Esophagus squamous epithelium (tissue), 5 donors: Measurements from ENCODE around the gene CNIH3. TPM values are rescaled to one million over a fixed set of nuclear protein-coding genes. Genes with fewer than 3 reads are reported as not detected.

Source experiments
- DNase-seq: peaks from one replicate; lab custom pipeline; 2025; lab: John Stamatoyannopoulos, UW
- H3K27ac ChIP-seq, 4 donors: fragments of 200-600 bp; sonication (generic); one replicate each; pipeline ENCODE4 v1.5.1; 2016 to 2019; ENCODE audit warnings: mild to moderate bottlenecking in 1 of 4
- H3K27me3 ChIP-seq, 4 donors: fragments of 200-600 bp; sonication (generic); 1 replicate in 3 of 4; 2 replicates in 1 of 4; pipeline versions ENCODE4 v1.5.1 to v1.6.0; 2017 to 2021; ENCODE audit warnings: antibody characterized with exemption in 1 of 4
- H3K36me3 ChIP-seq, 3 donors: fragments of 200-600 bp; sonication (generic); one replicate each; pipeline ENCODE4 v1.5.1; 2016 to 2019
- H3K4me1 ChIP-seq, 3 donors: fragments of 200-600 bp; sonication (generic); one replicate each; pipeline ENCODE4 v1.5.1; 2017 to 2019
- H3K4me3 ChIP-seq, 4 donors: fragments of 200-600 bp; sonication (generic); 1 replicate in 3 of 4; 2 replicates in 1 of 4; pipeline ENCODE4 v1.5.1; 2016 to 2019; ENCODE audit warnings: mild to moderate bottlenecking in 2 of 4, moderate library complexity in 1 of 4
- H3K9me3 ChIP-seq, 3 donors: fragments of 200-600 bp; sonication (generic); one replicate each; pipeline ENCODE4 v1.5.1; 2016 to 2019
- POLR2A ChIP-seq, 4 donors: fragments of 450-650 bp; IDR thresholded peaks; one replicate each; pipeline ENCODE4 v1.6.1; 2017; ENCODE audit warnings: antibody characterized with exemption in 4 of 4, mild to moderate bottlenecking in 4 of 4, moderate library complexity in 3 of 4
- WGBS, 2 donors: methylation state at CpG; one replicate each; pipeline ENCODE4 v1.1.5; 2018; 5-methylcytosine and 5-hydroxymethylcytosine counted together
- intact Hi-C: fragments of 100-400 bp; cut with DNase I; formaldehyde crosslinking; loops from one replicate; pipeline ENCODE4 v1.15.0; 2022
- total RNA-seq, 4 donors: library from RNA; depleted of rRNA; stranded (reverse); fragments of >200 nt; gene quantifications; one replicate each; pipeline ENCODE4 v1.1.0, GENCODE V29; 2016
- TF ChIP-seq, protein P1 (sequence below), 6 experiments: fragments of 450-650 bp in 4 of 6; fragments of 200-600 bp in 2 of 6; sonication (generic) in 2 of 6; IDR thresholded peaks; one replicate each; pipeline ENCODE4 v1.5.1; 2016 to 2019; ENCODE audit warnings: antibody characterized with exemption in 6 of 6, mild to moderate bottlenecking in 4 of 6, moderate library complexity in 4 of 6
- donor health status: DM: yes; HTN: yes; CAD: no.

The CNIH3 gene
- total RNA-seq, 4 donors from 2014 or later = 0.34 to 3.2 (median 1.2) TPM; not detected in 1

DNA sequence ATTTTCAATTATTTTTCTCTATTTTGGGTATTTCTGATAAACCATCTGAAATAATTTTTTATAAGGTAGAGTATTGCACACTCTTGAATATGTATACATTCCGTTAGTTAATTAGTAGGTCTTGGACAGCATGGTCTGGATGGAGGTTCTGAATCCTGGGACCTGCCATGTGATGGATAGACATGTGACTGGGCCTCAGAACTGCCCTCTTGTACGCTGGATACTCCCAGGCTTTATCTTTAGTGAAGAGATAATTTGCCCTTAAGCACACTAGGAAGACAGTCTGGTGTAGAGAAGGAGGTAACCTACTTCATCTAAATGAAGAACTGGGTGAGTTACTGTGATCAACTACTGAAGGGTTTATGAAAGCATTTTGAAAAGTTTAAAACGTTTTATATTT lies 48.9 kb downstream of the CNIH3 start:
- H3K9me3 ChIP-seq = no peaks in the 10 kb centered on the region
- H3K4me1 ChIP-seq = no peaks in the 10 kb centered on the region
- intact Hi-C loops = no loop called here
- WGBS, 2 donors = 67 to 76% methylated on average over 3 of the region's 3 CpGs
- no peak overlapping the region for H3K4me3 ChIP-seq
- DNase-seq = no peak
- H3K27me3 ChIP-seq = no peaks in the 10 kb centered on the region
- H3K36me3 ChIP-seq = no peaks in the 10 kb centered on the region
- TF ChIP-seq, protein P1, sequence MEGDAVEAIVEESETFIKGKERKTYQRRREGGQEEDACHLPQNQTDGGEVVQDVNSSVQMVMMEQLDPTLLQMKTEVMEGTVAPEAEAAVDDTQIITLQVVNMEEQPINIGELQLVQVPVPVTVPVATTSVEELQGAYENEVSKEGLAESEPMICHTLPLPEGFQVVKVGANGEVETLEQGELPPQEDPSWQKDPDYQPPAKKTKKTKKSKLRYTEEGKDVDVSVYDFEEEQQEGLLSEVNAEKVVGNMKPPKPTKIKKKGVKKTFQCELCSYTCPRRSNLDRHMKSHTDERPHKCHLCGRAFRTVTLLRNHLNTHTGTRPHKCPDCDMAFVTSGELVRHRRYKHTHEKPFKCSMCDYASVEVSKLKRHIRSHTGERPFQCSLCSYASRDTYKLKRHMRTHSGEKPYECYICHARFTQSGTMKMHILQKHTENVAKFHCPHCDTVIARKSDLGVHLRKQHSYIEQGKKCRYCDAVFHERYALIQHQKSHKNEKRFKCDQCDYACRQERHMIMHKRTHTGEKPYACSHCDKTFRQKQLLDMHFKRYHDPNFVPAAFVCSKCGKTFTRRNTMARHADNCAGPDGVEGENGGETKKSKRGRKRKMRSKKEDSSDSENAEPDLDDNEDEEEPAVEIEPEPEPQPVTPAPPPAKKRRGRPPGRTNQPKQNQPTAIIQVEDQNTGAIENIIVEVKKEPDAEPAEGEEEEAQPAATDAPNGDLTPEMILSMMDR (IDR thresholded peaks at IDR 0.05) = no peak
- no peak for TF ChIP-seq POLR2A (IDR thresholded peaks at IDR 0.05)
- no peak overlapping the region for H3K27ac ChIP-seq

DNA sequence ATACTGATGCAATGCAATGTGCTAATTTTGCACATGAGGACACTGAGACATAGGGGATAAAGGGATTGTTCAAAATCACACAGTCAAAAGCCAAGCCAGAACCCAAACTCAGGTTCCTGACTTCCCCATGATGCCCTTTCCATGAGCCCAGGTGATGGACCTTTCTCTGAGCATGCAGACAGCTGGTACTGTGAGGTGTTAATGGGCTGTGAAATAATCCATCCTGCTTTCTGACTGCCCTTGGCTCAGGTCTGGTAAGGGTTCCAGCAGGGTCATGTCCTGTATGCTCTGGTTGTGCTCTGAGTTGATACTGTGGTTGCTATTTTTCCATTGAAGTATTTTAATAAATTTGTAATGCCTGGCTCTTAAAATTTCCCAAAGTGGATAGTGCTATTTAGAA lies 50.0 kb downstream of the CNIH3 start:
- no peaks in the 10 kb centered on the region for H3K36me3 ChIP-seq
- TF ChIP-seq, protein P1 (IDR thresholded peaks at IDR 0.05) = no peak
- no peak for TF ChIP-seq POLR2A (IDR thresholded peaks at IDR 0.05)
- H3K27me3 ChIP-seq = no peaks in the 10 kb centered on the region
- H3K4me1 ChIP-seq = no peaks in the 10 kb centered on the region
- H3K27ac ChIP-seq = no peak overlapping the region
- intact Hi-C loops = no loop called here
- H3K4me3 ChIP-seq = no peak overlapping the region
- H3K9me3 ChIP-seq = no peaks in the 10 kb centered on the region
- DNase-seq = no peak

DNA sequence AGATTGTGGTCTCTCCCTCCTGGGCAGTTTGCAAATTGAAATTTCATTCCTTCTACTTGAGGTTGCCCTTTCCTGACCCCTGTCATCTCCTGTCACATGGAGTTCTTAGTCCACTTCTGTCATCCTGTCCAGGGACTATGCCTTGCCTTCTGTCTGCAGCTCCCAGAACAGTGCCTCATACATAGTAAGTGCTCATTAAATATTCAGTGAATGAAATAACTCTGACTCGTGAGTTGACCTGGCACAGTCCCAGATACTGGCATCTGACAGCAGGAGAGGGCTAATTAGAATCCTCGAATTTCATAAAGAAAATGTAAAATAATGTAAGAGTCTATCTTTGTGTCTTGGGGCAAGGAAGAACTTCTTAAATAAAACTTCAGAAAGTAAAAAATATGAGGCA lies 50.8 kb downstream of the CNIH3 start:
- Histone ChIP-seq H3K36me3 (no peaks in the 10 kb centered on the region), H3K4me3 (no peak overlapping the region), H3K9me3 (no peaks in the 10 kb centered on the region), H3K27me3 (no peaks in the 10 kb centered on the region), H3K27ac (no peak overlapping the region), H3K4me1 (no peaks in the 10 kb centered on the region)
- WGBS, 2 donors = 48 to 70% methylated on average over 2 of the region's 2 CpGs
- TF ChIP-seq, protein P1 (IDR thresholded peaks at IDR 0.05) = no peak
- TF ChIP-seq POLR2A (IDR thresholded peaks at IDR 0.05) = no peak
- no peak for DNase-seq
- intact Hi-C loops = no loop called here

DNA sequence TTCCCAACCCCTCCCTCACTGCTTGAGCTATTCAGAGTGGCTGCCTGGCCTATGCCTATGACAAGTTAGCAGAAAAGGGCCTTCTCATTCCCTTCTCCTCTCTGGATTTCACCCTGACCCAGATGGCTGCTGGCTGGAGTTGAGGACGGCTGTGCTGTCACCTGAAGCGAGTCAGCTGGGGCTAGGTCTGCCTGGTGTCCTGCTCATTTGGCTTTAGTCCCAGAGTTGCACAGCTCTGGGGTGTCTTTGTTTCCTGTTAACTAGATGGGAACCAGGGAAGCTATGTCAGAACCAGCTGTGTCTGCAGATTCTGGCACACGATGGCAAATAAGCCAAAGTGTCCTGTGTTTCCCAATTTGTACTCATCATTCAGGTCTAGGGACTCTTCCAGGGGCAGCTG lies 52.9 kb downstream of the CNIH3 start:
- no peak for TF ChIP-seq POLR2A (IDR thresholded peaks at IDR 0.05)
- TF ChIP-seq, protein P1 (IDR thresholded peaks at IDR 0.05) = no peak
- intact Hi-C loops = no loop called here
- WGBS, 2 donors = 63 to 81% methylated on average over 2 to 3 of the region's 3 CpGs
- no peaks in the 10 kb centered on the region for H3K9me3 ChIP-seq
- no peaks in the 10 kb centered on the region for H3K4me1 ChIP-seq
- no peaks in the 10 kb centered on the region for H3K36me3 ChIP-seq
- no peak overlapping the region for H3K27ac ChIP-seq
- H3K27me3 ChIP-seq = no peaks in the 10 kb centered on the region
- DNase-seq = no peak
- no peak overlapping the region for H3K4me3 ChIP-seq

DNA sequence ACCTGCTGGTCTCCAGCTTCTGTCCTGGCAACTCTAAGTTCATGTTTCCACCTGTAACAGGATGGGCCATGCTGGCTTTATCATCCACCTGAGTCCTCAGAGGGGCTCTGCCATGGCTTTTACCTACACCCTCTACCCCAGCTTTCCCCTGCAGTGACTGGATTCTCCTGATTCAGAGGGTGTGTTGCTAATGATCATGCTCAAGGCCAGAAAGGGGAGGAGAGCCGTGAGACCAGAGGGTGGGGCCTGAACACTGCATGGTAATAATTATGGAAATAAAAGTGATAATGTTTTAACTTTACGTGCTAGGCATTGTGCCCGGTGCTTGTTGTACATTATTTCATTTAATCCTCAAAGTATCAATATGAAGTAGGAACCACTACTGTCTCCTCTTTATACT lies 53.3 kb downstream of the CNIH3 start:
- Histone ChIP-seq H3K36me3 (no peaks in the 10 kb centered on the region), H3K27ac (no peak overlapping the region), H3K4me1 (no peaks in the 10 kb centered on the region), H3K4me3 (no peak overlapping the region), H3K9me3 (no peaks in the 10 kb centered on the region), H3K27me3 (no peaks in the 10 kb centered on the region)
- 67 to 83% methylated on average over 3 of the region's 3 CpGs for WGBS, 2 donors
- intact Hi-C loops = no loop called here
- TF ChIP-seq, protein P1 (IDR thresholded peaks at IDR 0.05) = no peak
- no peak for TF ChIP-seq POLR2A (IDR thresholded peaks at IDR 0.05)
- DNase-seq = no peak
